ENCODE measurements around the gene RNF112.

Gene RNF112

GRCh38 chr17:19375732-19376131 lies 35.3 kb upstream of the RNF112 start:
- no peak for DNase-seq

- no peak for DNase-seq
Observed at GRCh38 chr17:19376811-19377210, 34.2 kb upstream of the RNF112 start.

GRCh38 chr17:19377602-19378415 lies 33.2 kb upstream of the RNF112 start:
- peak; percentile 100 for DNase-seq

- DNase-seq, result no peak
Observed at GRCh38 chr17:19378416-19379360, 32.3 kb upstream of the RNF112 start, which contains the start of gene MAPK7. Gene MAPK7 (plus strand): TSS chr17:19378498. CDS start chr17:19378901, 403 bp downstream.

- no peak for DNase-seq
Observed at GRCh38 chr17:19379361-19380065, 31.5 kb upstream of the RNF112 start.

GRCh38 chr17:19380481-19381301 lies 30.3 kb upstream of the RNF112 start:
- DNase-seq, result no peak

GRCh38 chr17:19381361-19381740 lies 29.7 kb upstream of the RNF112 start:
- no peak for DNase-seq

GRCh38 chr17:19381741-19382444 lies 29.1 kb upstream of the RNF112 start:
- DNase-seq, result no peak

- DNase-seq, result no peak
Observed at GRCh38 chr17:19382531-19383444, 28.2 kb upstream of the RNF112 start.

GRCh38 chr17:19383681-19384470 lies 27.2 kb upstream of the RNF112 start:
- no peak for DNase-seq

GRCh38 chr17:19384723-19385391 lies 26.2 kb upstream of the RNF112 start:
- no peak for DNase-seq

GRCh38 chr17:19385521-19385983 lies 25.5 kb upstream of the RNF112 start:
- DNase-seq, result no peak

- DNase-seq, result peak; percentile 47
Observed at GRCh38 chr17:19386051-19386929, 24.7 kb upstream of the RNF112 start.

- DNase-seq, result peak; percentile 65
Observed at GRCh38 chr17:19386974-19387920, 23.8 kb upstream of the RNF112 start, which contains the start of gene MFAP4. Gene MFAP4 (minus strand): TSS chr17:19387190. CDS start chr17:19387155, 35 bp downstream.

- DNase-seq, result peak; percentile 25
Observed at GRCh38 chr17:19387921-19388521, 23.0 kb upstream of the RNF112 start.

All from retina (tissue), 1 donor.